Anterior cingulate cortex (tissue), 58 donors: ENCODE measurements around the gene PAX5.
A peak's percentile ranks its signal among the peaks of the same experiment; 100 is the strongest.

ENCODE experiments used
- DNase-seq, 58 donors: peaks; one replicate each; lab custom pipeline; 2025; lab: John Stamatoyannopoulos, UW

The PAX5 gene

DNA sequence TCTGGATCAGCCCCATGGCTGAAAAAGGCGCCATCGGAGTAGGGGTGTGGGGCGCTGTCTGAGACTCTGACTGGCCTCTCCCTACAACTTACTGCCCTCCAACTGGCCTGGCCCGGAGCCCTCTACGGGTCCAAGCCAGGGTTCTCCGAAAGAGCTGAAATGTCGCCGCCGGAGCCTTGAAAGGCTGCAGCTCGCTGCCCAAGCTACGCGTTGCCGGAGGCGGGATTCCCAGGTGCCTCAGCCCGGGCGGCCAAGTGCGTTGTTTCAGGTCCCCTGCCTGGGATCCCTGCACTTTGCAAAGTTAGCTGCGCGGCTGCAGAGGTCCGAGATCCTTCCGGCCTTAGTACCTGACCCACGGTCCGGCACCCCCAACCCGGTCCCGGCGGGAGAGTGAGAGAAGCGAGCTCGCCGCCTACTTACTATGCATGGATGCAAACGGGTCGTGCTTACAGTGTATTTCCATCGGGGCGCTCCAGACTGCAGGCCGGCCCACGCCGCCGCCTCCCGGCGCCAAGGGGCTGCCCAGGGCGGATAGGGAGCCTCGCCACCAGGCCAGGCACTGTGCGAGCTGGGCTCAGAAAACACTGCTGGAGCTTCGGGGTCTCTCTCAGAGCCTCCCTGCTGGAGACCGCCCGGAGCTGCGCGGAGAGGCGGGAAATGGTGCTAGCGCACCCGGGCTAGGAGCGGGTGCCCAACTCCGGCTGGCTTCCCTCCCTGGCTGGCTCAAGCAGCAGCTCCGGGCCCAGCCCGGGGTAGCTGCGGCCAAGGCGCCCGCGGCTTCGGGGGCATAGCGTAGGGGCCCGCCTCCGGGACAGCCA lies 7.7 kb downstream of the PAX5 start:
- no peak for DNase-seq

DNA sequence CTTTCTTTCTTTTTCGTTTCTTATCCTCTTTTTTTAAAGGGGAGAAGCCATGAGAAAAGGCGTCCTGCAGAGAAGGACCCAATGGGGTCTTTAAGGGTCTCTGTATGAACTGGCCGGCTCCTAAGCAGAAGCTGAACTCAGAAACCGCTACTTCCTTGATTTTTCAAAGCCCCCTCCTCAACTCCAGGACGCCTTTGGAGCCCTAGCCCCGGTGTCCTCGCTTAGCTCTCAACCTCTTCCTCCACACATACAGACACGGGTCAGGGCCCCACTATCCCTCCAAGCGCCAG lies 8.3 kb downstream of the PAX5 start:
- no peak for DNase-seq

DNA sequence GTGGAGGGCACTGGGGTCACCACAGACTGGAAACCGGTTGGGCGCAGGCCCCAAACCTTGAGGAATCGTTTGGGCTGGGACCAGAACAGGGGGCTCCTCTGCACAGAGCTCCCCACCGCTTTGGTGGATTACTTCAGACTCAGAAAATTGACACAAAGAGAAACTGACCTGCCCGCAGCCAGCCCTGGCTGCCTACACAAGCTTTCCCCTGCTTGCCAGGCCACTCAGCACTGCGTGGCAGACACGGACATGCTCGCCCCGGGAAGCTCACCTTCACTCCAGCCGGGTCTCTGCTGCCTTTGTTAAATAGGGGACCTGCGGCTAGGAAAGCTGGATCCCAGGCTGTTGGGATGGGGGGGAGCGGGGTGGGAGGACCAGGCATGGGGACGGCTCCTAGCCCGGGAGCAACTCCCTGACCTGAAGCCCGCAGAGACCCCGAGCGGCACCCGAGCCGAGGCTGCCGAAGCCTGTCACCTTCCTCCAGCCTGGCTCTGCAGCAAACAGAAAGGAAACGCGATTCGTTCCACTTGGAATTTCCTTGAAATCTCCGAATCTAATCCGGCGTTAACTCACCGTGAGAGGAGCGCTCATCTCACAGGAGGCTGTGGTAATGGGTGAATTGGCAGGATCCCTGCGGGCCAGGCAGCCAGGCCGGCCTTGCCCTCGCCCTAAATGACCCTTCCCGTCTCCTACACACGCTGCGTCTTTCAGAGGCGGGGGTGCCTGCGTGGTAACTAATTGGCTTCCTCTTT lies 8.8 kb downstream of the PAX5 start:
- no peak for DNase-seq

DNA sequence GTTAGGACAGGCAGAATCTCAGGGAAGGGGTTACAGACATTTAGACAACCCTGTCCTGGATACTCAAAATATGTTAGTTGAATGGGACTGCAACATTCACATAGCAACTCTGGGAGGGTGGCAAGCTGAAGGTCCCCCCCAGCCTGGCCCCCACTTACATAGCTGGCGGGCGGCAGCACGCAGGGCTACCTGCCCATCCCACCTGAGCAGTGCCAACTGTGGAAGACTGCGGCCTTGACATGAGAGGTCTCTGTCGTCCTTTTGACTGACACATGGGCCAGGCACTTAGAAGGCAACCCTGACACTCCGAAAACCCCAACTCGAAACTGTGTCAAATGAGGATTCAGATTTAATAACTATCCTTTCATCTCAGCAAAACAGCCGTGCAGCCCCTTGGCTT lies 16.5 kb downstream of the PAX5 start:
- no peak for DNase-seq

DNA sequence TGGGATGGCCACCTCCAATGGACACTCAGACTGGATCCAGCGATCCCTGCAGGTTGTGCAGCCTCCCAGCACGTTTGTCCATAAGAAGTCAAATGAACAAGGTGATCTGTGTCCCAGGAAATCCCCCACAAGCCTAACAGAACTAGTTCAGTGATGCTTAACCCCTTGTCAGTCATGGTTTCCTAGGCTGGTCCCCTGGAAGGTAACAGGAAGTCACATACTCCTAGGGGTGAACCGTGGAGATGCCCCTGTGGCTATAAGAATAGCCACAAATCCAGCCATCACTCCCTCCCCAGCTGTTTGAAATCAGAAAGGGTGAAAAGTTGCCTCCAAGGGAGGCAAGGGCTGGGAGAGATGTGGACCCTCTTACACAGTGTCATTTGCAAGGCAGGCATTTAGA lies 22.5 kb downstream of the PAX5 start:
- no peak for DNase-seq

DNA sequence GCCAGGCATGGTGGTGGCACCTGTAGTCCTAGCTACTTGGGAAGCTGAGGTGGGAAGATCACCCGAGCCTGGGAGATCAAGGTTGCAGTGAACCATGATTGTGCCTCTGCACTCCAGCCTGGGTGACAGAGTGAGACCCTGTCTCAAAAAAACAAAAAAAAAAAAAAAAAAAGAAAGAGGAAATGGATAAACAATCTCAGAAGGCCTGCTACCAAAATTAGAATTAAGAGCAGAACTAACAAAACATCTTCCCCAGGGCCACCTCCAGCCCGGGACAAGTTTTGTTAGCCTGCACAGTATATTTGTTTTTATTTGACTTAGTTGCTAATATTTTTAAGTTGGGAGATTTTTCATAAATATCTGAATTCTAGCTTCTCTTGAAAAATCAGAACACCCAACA lies 23.1 kb downstream of the PAX5 start:
- DNase-seq, result no peak

DNA sequence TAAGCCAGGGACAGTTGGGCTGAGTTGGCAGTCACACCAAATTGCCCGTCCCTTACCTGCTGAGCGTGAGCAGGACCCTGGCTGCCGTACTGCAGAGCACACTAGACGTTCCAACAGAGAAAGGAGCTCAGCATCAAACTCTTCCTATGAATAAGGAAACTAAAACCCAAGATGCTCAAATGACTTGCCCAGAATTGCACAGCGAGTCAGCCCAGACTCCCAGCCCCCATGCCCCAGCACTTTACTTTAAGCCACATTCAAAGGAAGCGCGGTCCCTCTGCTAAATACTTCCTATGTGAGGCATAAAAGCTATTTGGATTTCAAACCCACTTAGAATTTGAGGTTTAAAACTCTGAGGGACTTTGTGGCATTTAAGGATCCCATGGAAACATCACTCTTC lies 23.9 kb downstream of the PAX5 start:
- DNase-seq, result no peak

DNA sequence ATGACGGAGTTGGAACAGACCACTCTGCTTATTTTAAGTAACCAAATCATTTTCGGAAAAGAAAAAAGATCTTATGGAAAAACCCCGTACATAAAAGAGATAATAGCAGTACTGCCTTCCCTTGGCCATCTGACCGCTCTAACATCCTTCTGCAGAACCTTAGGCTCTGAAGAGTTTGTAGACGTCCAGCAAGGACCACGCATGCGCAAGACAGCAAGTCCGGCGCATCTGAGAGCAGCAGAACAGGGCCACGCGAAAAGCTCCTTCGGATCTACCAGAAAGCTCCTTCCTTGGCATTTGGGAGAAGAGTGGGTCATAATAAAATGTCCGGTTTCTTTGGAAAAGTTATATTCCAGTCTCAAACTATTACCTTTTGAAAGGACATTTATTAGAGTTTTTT lies 26.8 kb downstream of the PAX5 start:
- DNase-seq, result no peak

DNA sequence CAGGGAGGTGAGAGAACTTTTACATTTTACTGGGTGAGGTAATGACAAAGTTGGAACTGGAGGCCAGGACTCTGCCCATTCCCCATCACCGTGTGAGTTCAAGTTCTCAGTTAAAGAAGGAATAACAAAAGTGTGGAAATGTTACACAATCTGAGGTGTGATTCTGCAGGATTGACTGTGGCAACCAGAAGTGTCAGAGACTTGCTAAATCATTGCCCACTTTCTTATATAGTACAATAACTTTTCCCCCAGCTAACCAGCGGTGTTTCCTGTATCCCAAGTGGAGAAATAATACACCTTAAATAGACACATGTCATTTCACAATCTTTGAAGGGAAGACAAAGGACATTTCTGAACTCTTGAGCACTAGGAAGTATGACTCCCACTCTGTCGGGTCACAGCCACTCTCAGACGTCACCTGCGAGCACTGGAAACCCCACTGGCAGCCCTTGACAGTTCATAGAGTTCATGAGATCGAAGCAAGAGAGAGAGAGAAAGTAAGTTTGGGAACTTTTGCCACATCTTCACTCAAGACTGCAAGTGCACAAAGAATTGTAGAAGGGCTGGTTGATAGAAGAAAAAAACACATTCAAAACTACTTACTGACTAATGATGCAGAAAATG lies 28.4 kb downstream of the PAX5 start:
- no peak for DNase-seq

DNA sequence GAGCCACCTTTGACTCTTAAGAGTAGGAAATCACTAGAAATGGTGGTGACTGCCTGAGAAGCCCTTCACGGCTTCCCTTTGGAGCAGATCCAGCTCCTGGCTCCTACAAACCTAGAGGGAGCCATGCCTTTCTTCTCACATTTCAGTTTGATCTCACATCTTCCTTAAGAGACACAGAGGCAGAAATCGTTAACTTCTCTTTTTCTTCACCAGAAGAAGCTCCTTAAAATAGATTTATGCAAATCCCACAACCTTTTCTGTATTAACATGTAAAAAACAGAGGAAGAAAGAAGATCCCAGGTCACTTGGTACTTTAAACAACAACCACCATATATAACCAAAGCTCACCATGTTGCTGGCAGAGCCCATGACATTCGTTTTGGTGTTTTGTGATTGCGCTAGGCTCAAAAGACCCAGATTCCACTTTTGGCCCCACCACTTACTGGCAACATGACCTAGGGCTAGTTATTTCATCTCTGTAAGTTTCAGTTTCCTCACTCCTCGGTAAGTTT lies 29.6 kb downstream of the PAX5 start:
- no peak for DNase-seq

DNA sequence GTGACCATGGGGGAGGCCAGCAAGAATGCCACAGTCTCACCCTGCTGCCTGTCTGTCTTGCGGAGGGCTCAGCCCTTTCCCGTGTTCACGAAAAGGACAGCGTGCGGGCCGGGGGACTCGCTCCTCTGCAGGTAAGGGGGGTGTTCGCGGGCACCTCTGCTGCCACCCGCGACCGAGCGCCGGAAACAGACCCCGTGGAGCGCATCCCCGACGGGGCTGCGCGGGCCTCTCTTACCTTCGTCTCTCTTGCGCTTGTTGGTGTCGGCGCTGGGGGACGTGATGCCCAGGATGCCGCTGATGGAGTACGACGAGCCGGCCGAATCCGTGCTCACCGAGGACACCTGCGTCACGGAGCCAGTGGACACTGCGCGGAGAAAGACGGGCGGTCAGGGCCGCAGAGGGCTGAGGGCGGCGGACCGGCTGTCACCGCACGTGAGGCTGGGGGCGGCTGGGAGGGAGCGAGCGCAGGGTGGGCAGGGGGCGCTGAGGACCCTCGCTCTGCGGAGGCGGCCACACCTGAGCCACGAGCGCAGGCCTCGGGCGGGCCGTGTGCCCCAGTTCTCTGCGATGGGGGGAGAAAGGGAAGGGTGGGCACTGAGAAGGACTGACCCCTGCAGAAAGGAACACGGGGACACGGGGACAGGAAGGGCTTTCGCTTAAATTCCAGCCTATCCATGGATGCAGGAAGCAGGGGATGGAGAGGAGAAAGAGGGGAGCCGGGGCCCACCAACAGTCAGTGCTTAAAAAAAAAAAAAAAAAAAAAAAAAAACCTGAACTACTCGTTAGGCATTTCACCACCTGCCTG lies 31.5 kb downstream of the PAX5 start:
- no peak for DNase-seq

DNA sequence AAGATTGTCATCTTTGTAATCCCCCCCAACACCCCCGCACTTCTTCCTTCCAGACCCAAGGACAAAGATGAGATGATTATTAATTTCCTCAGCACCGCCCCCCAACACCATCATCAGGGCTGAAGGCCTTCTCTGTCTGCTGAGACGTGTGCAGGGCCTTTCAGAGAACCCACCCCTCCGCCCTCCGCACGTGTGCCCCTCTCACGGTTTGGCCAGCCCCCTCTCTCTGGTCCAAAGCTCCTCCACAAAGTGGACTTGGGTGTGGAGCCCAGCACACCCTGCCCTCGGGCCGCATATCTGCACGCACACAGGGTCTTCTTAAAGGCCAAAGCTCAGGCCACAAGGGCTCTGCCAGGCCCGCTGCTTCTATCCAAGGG lies 32.0 kb downstream of the PAX5 start:
- no peak for DNase-seq

DNA sequence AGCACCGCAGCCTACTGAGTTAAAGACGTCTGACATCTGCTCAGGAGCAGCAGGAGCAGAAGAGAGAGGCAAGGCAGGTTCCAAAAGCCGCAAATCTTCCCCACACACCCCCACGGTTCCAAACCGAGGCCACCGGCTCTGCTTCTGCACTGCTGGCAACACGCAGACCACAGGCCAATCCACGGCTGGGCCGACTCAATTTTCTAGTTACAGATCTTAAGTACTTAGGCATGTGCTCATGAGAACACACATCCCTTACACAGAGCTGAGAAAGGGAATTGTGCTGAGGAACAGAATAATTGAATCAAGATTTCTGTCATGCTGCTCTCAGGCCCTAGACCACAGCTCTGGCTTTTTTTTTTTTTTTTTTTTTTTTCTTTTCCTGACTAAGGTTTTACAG lies 32.6 kb downstream of the PAX5 start:
- no peak for DNase-seq

DNA sequence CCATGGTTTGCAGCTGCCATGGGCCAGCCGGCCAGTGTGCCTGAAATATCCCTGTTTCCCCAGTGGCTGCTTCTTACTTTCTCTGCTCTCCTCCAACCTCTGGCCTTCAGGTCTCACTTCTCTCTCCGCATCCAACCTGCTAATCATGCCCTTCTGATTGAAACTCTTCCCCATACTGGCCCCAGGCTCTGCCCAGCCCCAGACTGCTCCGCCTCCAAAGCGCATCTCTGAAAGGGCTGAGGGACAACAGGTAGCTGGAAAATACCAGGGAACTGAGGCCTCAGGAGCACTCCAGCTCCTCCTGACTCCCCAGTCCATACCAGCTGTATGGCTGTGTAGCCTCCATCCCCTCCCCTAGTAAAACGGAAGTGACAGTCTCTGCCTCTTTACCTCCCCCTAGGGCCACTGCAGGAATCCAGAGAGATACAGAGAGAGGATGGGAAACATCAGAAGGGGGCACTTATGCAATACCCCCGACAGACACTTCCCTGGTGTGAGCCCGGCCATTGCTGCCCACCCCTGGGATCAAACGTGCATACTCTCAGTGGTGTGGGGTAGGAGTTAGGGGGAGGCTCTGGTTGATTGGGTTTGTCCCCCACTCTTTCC lies 34.2 kb downstream of the PAX5 start:
- no peak for DNase-seq

DNA sequence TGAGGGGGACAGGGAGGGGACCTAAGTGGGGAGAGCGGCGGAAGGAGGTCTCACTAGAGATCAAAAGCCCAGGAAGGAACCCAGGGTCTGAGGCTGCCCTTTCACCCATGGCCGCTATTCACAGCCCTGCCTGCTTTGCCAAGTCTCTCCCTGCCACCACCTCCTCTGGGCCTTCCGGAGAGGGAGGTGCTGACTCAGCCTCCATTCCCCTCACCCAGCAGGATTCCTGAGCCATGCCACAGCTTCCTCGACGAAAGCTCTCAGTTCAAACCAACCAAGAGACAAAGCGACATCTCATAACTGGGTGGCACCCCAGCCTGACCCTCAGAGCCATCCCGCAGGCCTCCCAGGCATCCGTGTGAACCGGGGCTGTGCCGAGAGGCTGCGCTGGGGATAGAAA lies 36.7 kb downstream of the PAX5 start:
- no peak for DNase-seq

DNA sequence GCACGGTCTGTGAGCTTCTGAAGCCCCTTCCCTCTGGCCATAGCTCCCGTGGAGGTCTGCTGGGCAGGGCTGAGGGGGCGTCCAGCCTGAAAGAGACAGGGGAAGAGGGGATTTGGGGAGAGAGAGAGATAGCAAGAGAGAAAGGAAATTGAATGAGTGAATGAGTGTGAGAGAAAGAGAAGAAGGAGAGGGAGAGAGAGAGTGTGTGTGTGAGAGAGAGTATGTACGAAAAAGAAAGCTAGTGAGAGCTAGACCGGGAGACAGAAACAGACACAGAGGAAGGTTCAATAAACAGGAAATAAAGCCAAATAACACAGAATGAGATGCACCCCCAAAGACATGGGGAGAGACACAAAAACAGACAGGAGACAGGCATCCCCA lies 37.4 kb downstream of the PAX5 start:
- no peak for DNase-seq

DNA sequence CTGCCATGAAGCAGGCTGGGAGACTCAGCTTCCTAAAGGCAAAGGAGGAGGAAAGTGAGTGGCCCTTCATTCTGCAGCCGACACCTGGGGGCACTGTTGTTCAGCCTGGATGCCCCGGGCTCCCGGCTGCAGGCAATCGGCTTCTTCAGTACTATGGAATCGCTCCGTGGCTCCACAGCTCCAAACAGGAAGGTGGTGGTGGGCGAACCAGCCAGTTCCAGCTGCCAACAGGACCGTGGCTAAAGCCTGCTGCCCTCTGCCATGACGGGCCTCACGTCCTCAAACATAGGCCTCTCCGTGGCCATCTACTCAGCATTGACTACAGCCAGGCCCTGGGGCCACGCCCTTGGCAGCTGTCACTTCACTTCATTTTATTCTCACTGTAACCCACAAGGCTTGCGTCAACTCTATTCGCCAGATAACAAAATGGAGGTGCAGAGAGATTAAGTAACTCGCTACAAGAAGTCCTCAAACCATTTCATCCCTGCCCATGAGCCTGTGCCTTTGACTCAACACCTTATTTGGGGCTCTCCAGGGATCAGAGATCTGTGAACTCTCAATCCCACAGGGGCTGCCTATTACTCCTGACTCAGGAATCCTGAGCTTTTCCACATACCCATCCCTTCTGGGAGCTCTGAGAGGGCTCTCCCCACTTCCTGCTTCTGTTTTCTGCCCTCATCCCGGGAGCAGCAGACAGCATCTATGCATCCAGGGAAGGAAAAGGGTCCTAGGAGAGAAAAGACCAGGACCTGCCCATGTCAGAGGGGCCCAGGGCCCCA lies 38.0 kb downstream of the PAX5 start:
- DNase-seq, result peak in 22 of 58 donors; percentile 0 to 31 (median 8)

DNA sequence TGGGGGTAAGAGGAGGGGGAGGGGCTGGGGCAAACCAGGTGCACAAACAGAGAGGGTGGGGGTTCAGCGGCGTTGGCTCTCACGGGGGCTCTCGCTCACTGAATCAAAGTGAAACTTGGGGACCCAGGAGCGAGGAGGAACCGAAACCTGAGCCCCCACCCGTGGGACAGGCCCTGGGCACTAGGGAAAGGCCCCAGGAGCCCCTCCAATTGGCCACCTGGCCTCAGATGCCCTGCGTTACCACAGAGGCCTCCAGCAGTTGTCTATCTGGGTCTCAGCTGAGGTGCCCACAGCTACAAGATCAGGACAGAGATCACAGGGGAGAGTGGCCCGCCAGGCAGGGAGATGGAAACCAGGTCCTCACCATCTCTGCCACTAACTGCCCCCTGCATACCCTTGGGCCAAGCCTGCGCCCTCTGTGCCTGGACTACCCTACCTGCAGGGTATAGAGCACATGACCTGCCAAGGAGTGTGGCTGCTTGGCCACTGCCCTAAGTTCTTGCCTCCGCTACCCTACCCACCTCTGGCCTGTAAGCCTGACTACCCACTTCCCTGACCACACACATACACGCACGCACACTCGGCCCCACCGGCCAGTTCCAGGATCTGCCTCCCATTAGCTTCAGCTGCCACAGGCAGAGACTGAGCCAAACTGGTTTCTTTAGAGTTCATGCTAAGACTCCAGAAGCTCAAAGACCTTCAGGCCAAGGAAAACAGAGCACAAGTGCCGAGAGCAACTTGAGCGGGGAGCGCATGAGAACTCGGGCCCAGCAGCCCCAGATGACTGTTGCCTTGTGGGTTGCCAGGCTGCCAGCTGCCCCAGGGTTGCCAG lies 39.9 kb downstream of the PAX5 start:
- DNase-seq, result no peak
